GM04503 (cell line): ENCODE measurements around the gene CLSTN1.
A peak's percentile ranks its signal among the peaks of the same experiment; 100 is the strongest.
"Not testable (repeated sequence)": the region's sequence is repeated elsewhere in the genome, so short reads cannot be mapped to it uniquely, and the experiment has no call there.

Experiments
- DNase-seq: peaks from one replicate; pipeline ENCODE4 v3.0.0-alpha.2; 2012; ENCODE audit warnings: low read depth

CLSTN1 gene

GRCh38 chr1:9761855-9762254 is 61.9 kb downstream of the CLSTN1 start:
- no peak for DNase-seq

GRCh38 chr1:9760824-9761223 is 62.9 kb downstream of the CLSTN1 start:
- DNase-seq = no peak

- DNase-seq = no peak
Measured at GRCh38 chr1:9759939-9760338, 63.8 kb downstream of the CLSTN1 start.

GRCh38 chr1:9758559-9759121 is 65.1 kb downstream of the CLSTN1 start:
- no peak for DNase-seq

- DNase-seq = no peak
Measured at GRCh38 chr1:9755441-9755995, 68.2 kb downstream of the CLSTN1 start.

GRCh38 chr1:9753121-9753531 is 70.6 kb downstream of the CLSTN1 start:
- peak; percentile 15 for DNase-seq

- DNase-seq = no peak
Measured at GRCh38 chr1:9751971-9752370, 71.8 kb downstream of the CLSTN1 start.

GRCh38 chr1:9749361-9749760 is 74.4 kb downstream of the CLSTN1 start:
- no peak for DNase-seq

GRCh38 chr1:9748391-9748790 is 75.4 kb downstream of the CLSTN1 start:
- not testable (repeated sequence) for DNase-seq

GRCh38 chr1:9746651-9747050 is 77.1 kb downstream of the CLSTN1 start:
- no peak for DNase-seq

- DNase-seq = no peak
Measured at GRCh38 chr1:9746211-9746610, 77.6 kb downstream of the CLSTN1 start.

GRCh38 chr1:9744106-9744799 is 79.5 kb downstream of the CLSTN1 start:
- no peak for DNase-seq

GRCh38 chr1:9737671-9738070 is 86.1 kb downstream of the CLSTN1 start:
- DNase-seq = no peak

- DNase-seq = no peak
Measured at GRCh38 chr1:9737057-9737456, 86.7 kb downstream of the CLSTN1 start.

GRCh38 chr1:9736241-9736640 is 87.5 kb downstream of the CLSTN1 start:
- DNase-seq = no peak

- DNase-seq = no peak
Measured at GRCh38 chr1:9735800-9736199, 88.0 kb downstream of the CLSTN1 start.

- no peak for DNase-seq
Measured at GRCh38 chr1:9733160-9733789, 90.5 kb downstream of the CLSTN1 start.

GRCh38 chr1:9732123-9732971 is 91.4 kb downstream of the CLSTN1 start:
- DNase-seq = no peak

GRCh38 chr1:9731561-9731960 is 92.2 kb downstream of the CLSTN1 start:
- DNase-seq = no peak

GRCh38 chr1:9731051-9731537 is 92.7 kb downstream of the CLSTN1 start:
- no peak for DNase-seq

- no peak for DNase-seq
Measured at GRCh38 chr1:9730096-9730901, 93.5 kb downstream of the CLSTN1 start.
